GM19467 (cell line): ENCODE results near the gene CDK2.
"Not testable (repeated sequence)": the region's sequence is repeated elsewhere in the genome, so short reads cannot be mapped to it uniquely, and the experiment has no call there.

ENCODE experiments used
- ATAC-seq: cut with Tn5 transposase; IDR thresholded peaks from one replicate; pipeline ENCODE4 v1.9.1; 2021; ENCODE audit warnings: mild to moderate bottlenecking, moderate library complexity; ENCODE audit not compliant: unreplicated experiment

CDK2 gene

GRCh38 chr12:55966408-55967281 is at the start of gene CDK2:
TSS of gene CDK2 (plus strand) at chr12:55966830. CDS start at chr12:55967009, 179 bp downstream.
- peak; percentile 90 for ATAC-seq

- not testable (repeated sequence) for ATAC-seq
Observed at GRCh38 chr12:55919032-55919431, 47.6 kb upstream of the CDK2 start.

- no peak for ATAC-seq
Observed at GRCh38 chr12:55922126-55922525, 44.5 kb upstream of the CDK2 start.

- not testable (repeated sequence) for ATAC-seq
Observed at GRCh38 chr12:55923648-55924047, 43.0 kb upstream of the CDK2 start.

GRCh38 chr12:55925371-55925770 is 41.3 kb upstream of the CDK2 start:
- no peak for ATAC-seq

- no peak for ATAC-seq
Observed at GRCh38 chr12:55925870-55926737, 40.5 kb upstream of the CDK2 start.

- ATAC-seq, result peak; percentile 38
Observed at GRCh38 chr12:55926738-55927587, 39.7 kb upstream of the CDK2 start.

GRCh38 chr12:55927588-55928502 is 38.8 kb upstream of the CDK2 start, which contains the start of gene PYM1:
TSS of gene PYM1 (minus strand) at chr12:55927894. CDS start at chr12:55927761, 133 bp downstream.
- peak; percentile 35 for ATAC-seq

- peak; percentile 37 for ATAC-seq
Observed at GRCh38 chr12:55929306-55929791, 37.3 kb upstream of the CDK2 start.

GRCh38 chr12:55930771-55931316 is 35.8 kb upstream of the CDK2 start, which contains the start of gene DGKA:
TSS of gene DGKA (plus strand) at chr12:55931162. CDS start at chr12:55936504, 5,342 bp downstream.
- no peak for ATAC-seq

GRCh38 chr12:55931317-55931779 is 35.3 kb upstream of the CDK2 start:
- ATAC-seq, result no peak

GRCh38 chr12:55931780-55932550 is 34.7 kb upstream of the CDK2 start:
- no peak for ATAC-seq

GRCh38 chr12:55932551-55932910 is 34.1 kb upstream of the CDK2 start:
- ATAC-seq, result no peak

GRCh38 chr12:55933169-55933798 is 33.3 kb upstream of the CDK2 start:
- no peak for ATAC-seq

- no peak for ATAC-seq
Observed at GRCh38 chr12:55933799-55934742, 32.6 kb upstream of the CDK2 start.

GRCh38 chr12:55934773-55935172 is 31.9 kb upstream of the CDK2 start:
- no peak for ATAC-seq

- ATAC-seq, result no peak
Observed at GRCh38 chr12:55935738-55936151, 30.9 kb upstream of the CDK2 start.
